H1 (cell line): ENCODE data around the gene PLXND1. TPM values are rescaled to one million over a fixed set of nuclear protein-coding genes. Genes with fewer than 3 reads are reported as not detected.

Experiments
- RAD21 ChIP-seq, 2 experiments: IDR thresholded peaks in 1 of 2; conservative IDR thresholded peaks in 1 of 2; 2 replicates each; pipeline ENCODE4 v1.6.1; 2011; ENCODE audit warnings: low read depth in 2 of 2, low read length in 2 of 2, improper control_type of control experiment in 1 of 2, inconsistent platforms in 1 of 2, mild to moderate bottlenecking in 1 of 2, moderate library complexity in 1 of 2
- SP1 ChIP-seq: IDR thresholded peaks from 2 replicates; pipeline ENCODE4 v1.6.1; 2011; ENCODE audit warnings: low read depth, low read length
- polyA plus RNA-seq, 7 experiments: library from polyadenylated mRNA; depleted of rRNA in 3 of 7; stranded (reverse) in 5 of 7; unstranded in 2 of 7; fragments of >200 nt in 5 of 7; fragments of 200-250 nt in 2 of 7; gene quantifications; 1 replicate in 5 of 7; 2 replicates in 1 of 7; 4 replicates in 1 of 7; pipeline versions ENCODE4 v1.2.1 to v1.2.3, GENCODE V29; 2011 to 2013; ENCODE audit warnings: missing spikeins in 2 of 7, mixed read lengths in 2 of 7
- total RNA-seq: library from RNA; stranded (reverse); fragmentation: NEBNext Ultra II Directional; extraction: Animal tissue kit (Norgen Biotek cat#: 25700); gene quantifications from 2 replicates; pipeline ENCODE4 v1.2.1, GENCODE V29; 2021

Gene PLXND1
- total and polyA plus RNA-seq, 2 of the 8 experiments (the other 6 are each of a cell fraction or from before 2014, with no cell fraction given), result 17.7 to 66.4 TPM

GRCh38 chr3:129526121-129526900 is 80.2 kb downstream of the PLXND1 start (continued):
- TF ChIP-seq SP1, result no peak
- TF ChIP-seq RAD21 (IDR thresholded peaks at IDR 0.05 in 1 of 2, conservative IDR thresholded peaks at IDR 0.05 in 1 of 2; ENCODE audit: low read depth in 2 of 2, low read length in 2 of 2), result no peak
